ENCODE measurements around the gene PARVG. TPM values are rescaled to one million over a fixed set of nuclear protein-coding genes. Genes with fewer than 3 reads are reported as not detected.

The PARVG gene
- total RNA-seq, 1 experiment from 2014 or later: 0.23 TPM

DNA sequence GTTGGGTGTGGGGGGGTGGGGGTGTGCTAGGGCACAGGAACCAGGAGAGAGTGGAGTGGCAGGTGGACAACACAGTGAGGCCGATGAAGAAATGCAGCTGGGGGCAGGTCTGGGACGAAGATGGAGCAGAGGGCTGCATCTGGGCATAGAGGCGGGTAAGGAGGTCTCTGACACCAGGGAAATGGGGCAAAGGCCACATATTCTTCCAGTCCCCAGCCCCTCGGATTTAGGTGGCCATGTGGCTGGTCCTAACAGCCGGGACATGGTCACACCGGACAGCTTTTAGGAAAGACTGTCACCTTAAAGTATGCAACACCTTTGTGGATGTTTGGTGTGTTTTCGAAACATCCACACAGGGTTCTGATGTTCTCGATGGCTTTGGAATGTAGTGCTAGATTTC is 5.0 kb upstream of the PARVG start:
- H3K4me3 Mint-ChIP-seq (ENCODE audit: unreplicated experiment): no peak overlapping the region
- H3K9me3 Mint-ChIP-seq (ENCODE audit: unreplicated experiment): no peaks in the 10 kb centered on the region
- peaks cover 51% of the 10 kb centered on the region for H3K27me3 Mint-ChIP-seq (ENCODE audit: insufficient read depth, unreplicated experiment)
- intact Hi-C loops (cut with micrococcal nuclease): no loop called here
- TF ChIP-seq, protein P1, sequence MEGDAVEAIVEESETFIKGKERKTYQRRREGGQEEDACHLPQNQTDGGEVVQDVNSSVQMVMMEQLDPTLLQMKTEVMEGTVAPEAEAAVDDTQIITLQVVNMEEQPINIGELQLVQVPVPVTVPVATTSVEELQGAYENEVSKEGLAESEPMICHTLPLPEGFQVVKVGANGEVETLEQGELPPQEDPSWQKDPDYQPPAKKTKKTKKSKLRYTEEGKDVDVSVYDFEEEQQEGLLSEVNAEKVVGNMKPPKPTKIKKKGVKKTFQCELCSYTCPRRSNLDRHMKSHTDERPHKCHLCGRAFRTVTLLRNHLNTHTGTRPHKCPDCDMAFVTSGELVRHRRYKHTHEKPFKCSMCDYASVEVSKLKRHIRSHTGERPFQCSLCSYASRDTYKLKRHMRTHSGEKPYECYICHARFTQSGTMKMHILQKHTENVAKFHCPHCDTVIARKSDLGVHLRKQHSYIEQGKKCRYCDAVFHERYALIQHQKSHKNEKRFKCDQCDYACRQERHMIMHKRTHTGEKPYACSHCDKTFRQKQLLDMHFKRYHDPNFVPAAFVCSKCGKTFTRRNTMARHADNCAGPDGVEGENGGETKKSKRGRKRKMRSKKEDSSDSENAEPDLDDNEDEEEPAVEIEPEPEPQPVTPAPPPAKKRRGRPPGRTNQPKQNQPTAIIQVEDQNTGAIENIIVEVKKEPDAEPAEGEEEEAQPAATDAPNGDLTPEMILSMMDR (IDR thresholded peaks at IDR 0.05; ENCODE audit: unreplicated experiment): no peak
- POLR2A ChIA-PET: no interaction called here
- peaks cover 5% of the 10 kb centered on the region for H3K36me3 Mint-ChIP-seq (ENCODE audit: insufficient read depth, unreplicated experiment)
- no peak for DNase-seq (ENCODE audit: unreplicated experiment)
- BruUV-seq (replicated peaks): no TSS peak
- H3K27ac Mint-ChIP-seq (ENCODE audit: low read depth, unreplicated experiment): no peak overlapping the region
- CTCF ChIA-PET: no interaction called here
- no peaks in the 10 kb centered on the region for H3K4me1 Mint-ChIP-seq (ENCODE audit: insufficient read depth, unreplicated experiment)

DNA sequence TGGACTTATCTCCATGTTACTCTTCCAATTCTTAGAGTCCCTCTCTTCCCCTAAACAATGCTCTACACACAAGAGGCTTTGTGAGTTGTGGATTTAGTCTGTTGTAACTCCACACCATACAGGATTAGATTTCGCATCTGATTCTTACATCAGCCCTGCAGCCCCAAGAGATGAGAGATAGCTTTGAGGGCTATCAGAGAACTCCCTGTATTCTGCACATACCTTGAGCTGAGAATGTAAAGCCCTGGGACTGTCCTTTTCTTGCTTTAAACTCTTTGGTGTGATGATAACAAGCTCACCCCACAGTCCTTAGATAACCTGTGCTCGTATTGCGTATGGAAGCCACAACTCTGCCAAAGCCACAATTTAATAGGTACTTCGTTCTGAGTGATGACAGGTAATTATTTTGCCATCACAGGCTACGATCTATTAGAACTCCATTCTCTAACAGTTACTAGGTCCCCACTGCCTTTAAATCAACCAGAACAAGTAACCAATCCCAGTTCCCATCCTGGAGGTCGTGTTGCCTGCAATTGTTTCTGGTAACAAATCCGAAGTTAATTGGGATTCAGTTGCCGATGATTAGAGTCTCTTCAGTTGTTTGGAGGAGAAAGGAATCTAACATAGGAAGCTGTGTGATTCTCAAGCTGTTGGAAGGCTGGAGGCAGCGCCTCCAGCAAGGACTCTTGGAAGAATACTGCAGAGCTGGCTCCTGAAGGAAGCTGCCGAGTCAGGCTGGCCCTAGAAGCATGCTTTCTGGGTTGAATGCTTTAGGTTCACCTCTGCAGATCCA is 1.3 kb upstream of the PARVG start:
- Mint-ChIP-seq H3K27me3 (ENCODE audit: insufficient read depth, unreplicated experiment) (peaks cover 58% of the 10 kb centered on the region), H3K27ac (ENCODE audit: low read depth, unreplicated experiment) (no peak overlapping the region), H3K4me3 (ENCODE audit: unreplicated experiment) (no peak overlapping the region), H3K36me3 (ENCODE audit: insufficient read depth, unreplicated experiment) (no peaks in the 10 kb centered on the region), H3K4me1 (ENCODE audit: insufficient read depth, unreplicated experiment) (peaks cover 6% of the 10 kb centered on the region), H3K9me3 (ENCODE audit: unreplicated experiment) (no peaks in the 10 kb centered on the region)
- DNase-seq (ENCODE audit: unreplicated experiment): no peak
- CTCF ChIA-PET: interaction anchor here (1.3 kb wide), 1 partner anchor 11 kb away, joined by 12 read pairs; no protein-coding TSS in a partner anchor
- intact Hi-C loops (cut with micrococcal nuclease): no loop called here
- POLR2A ChIA-PET: interaction anchor here (1.5 kb wide), 1 partner anchor 16 kb away, joined by 3 read pairs; no protein-coding TSS in a partner anchor
- BruUV-seq (replicated peaks): no TSS peak
- TF ChIP-seq, protein P1 (IDR thresholded peaks at IDR 0.05; ENCODE audit: unreplicated experiment): no peak

- Mint-ChIP-seq H3K27ac (ENCODE audit: low read depth, unreplicated experiment) (no peak overlapping the region), H3K9me3 (ENCODE audit: unreplicated experiment) (no peaks in the 10 kb centered on the region), H3K27me3 (ENCODE audit: insufficient read depth, unreplicated experiment) (peaks cover 65% of the 10 kb centered on the region), H3K4me3 (ENCODE audit: unreplicated experiment) (no peak overlapping the region), H3K36me3 (ENCODE audit: insufficient read depth, unreplicated experiment) (no peaks in the 10 kb centered on the region), H3K4me1 (ENCODE audit: insufficient read depth, unreplicated experiment) (peaks cover 13% of the 10 kb centered on the region)
- intact Hi-C loops (cut with micrococcal nuclease): no loop called here
- no TSS peak for BruUV-seq (replicated peaks)
- TF ChIP-seq, protein P1 (IDR thresholded peaks at IDR 0.05; ENCODE audit: unreplicated experiment): no peak
- CTCF ChIA-PET: interaction anchor here (0.5 to 1.3 kb wide), 2 partner anchors 10 to 103 kb away, joined by 4 to 12 read pairs; no protein-coding TSS in a partner anchor
- POLR2A ChIA-PET: interaction anchor here (1.0 to 1.5 kb wide), 2 partner anchors 15 to 23 kb away, joined by 3 read pairs; no protein-coding TSS in a partner anchor
- no peak for DNase-seq (ENCODE audit: unreplicated experiment)
Observed at GRCh38 chr22:44179989-44180705, 578 bp upstream of the PARVG start.

All from MCF 10A (cell line).